Hematopoietic multipotent progenitor cell treated with erythropoietin and hydrocortisone succinate and interleukin-3 and kit ligand, for 6 days (in vitro differentiated cells): Measurements from ENCODE around the gene FOSL2.

Experiments used
- DNase-seq: peaks from one replicate; pipeline ENCODE4 v3.0.0-alpha.2; 2015

Gene FOSL2

GRCh38 chr2:28392297-28393113, at the start of gene FOSL2:
FOSL2 (plus strand) TSS chr2:28392858; CDS start chr2:28393721, 863 bp downstream.
- DNase-seq: peak; percentile 99

- DNase-seq: no peak
Observed at GRCh38 chr2:28343184-28343942, 49.3 kb upstream of the FOSL2 start.

- DNase-seq: no peak
Observed at GRCh38 chr2:28343971-28344715, 48.5 kb upstream of the FOSL2 start.

GRCh38 chr2:28344756-28345373, 47.8 kb upstream of the FOSL2 start:
- DNase-seq: no peak

- no peak for DNase-seq
Observed at GRCh38 chr2:28345619-28346018, 47.0 kb upstream of the FOSL2 start.

- DNase-seq: no peak
Observed at GRCh38 chr2:28346587-28346986, 46.1 kb upstream of the FOSL2 start.

GRCh38 chr2:28347193-28347592, 45.5 kb upstream of the FOSL2 start:
- no peak for DNase-seq

- DNase-seq: no peak
Observed at GRCh38 chr2:28347596-28347995, 45.1 kb upstream of the FOSL2 start.

GRCh38 chr2:28348149-28348567, 44.5 kb upstream of the FOSL2 start:
- peak; percentile 47 for DNase-seq

- no peak for DNase-seq
Observed at GRCh38 chr2:28348921-28349320, 43.7 kb upstream of the FOSL2 start.

- DNase-seq: no peak
Observed at GRCh38 chr2:28349546-28350165, 43.0 kb upstream of the FOSL2 start.

GRCh38 chr2:28350196-28350595, 42.5 kb upstream of the FOSL2 start:
- no peak for DNase-seq

- DNase-seq: no peak
Observed at GRCh38 chr2:28350791-28351285, 41.8 kb upstream of the FOSL2 start.

- DNase-seq: no peak
Observed at GRCh38 chr2:28351621-28352020, 41.0 kb upstream of the FOSL2 start.

- DNase-seq: no peak
Observed at GRCh38 chr2:28352104-28352503, 40.6 kb upstream of the FOSL2 start.

- DNase-seq: no peak
Observed at GRCh38 chr2:28352610-28353195, 40.0 kb upstream of the FOSL2 start.

- peak; percentile 69 for DNase-seq
Observed at GRCh38 chr2:28354920-28355520, 37.6 kb upstream of the FOSL2 start.

- DNase-seq: peak; percentile 97
Observed at GRCh38 chr2:28355521-28356094, 37.0 kb upstream of the FOSL2 start.

- peak; percentile 96 for DNase-seq
Observed at GRCh38 chr2:28356095-28356911, 36.4 kb upstream of the FOSL2 start.

GRCh38 chr2:28357055-28357454, 35.6 kb upstream of the FOSL2 start:
- DNase-seq: no peak
